GM15510 (cell line): ENCODE data around the gene CCDC33.

ENCODE experiments used
- POLR2A ChIP-seq: IDR thresholded peaks from 3 replicates; pipeline ENCODE4 v1.6.1; 2011; ENCODE audit warnings: borderline replicate concordance; ENCODE audit not compliant: insufficient read length; ENCODE audit errors: extremely low read depth

The CCDC33 gene

GRCh38 chr15:74322558-74323180 lies 86.5 kb downstream of the CCDC33 start:
- TF ChIP-seq POLR2A, result no peak

DNA sequence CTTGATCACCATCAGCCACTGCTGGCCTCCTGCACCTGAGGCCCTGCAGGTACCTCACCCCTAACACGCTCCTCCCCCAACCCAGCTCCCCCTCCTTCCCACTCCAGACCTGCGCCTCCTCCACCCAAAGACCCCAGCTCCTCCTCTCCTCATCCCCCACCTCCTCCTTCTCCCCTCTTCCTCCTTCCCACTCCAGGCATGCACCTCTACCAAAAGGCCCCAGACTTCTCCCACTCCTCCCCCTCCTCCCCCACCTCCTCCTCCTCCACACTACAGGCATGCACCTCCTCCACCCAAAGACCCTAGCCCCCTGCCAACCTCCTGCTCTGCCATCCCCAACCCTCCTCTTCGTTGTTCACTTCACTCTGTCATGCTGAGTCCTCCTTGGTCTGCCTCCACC lies 88.6 kb downstream of the CCDC33 start:
- TF ChIP-seq POLR2A, result no peak

DNA sequence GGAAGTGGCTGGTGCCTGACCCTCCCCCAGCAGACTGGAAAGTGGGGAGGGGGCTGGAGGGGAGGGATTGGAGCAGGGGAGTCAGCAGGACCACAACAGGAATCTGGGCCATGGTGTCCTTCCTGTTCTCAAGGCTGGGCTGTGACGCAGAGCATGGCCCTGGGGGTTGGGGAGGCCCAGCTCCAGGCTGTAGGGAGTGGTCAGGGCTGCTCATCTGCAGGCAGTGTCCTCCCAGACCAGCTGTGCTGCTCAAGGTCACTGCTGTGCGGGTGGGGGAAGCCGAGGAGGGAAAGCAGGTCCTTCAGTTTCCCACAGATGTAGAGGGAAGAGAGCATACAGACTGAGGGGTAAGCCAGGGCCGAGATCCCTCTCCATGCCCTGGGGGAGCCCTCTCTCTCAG lies 90.6 kb downstream of the CCDC33 start:
- TF ChIP-seq POLR2A, result no peak

- no peak for TF ChIP-seq POLR2A
Measured at GRCh38 chr15:74327756-74328155, 91.6 kb downstream of the CCDC33 start.

DNA sequence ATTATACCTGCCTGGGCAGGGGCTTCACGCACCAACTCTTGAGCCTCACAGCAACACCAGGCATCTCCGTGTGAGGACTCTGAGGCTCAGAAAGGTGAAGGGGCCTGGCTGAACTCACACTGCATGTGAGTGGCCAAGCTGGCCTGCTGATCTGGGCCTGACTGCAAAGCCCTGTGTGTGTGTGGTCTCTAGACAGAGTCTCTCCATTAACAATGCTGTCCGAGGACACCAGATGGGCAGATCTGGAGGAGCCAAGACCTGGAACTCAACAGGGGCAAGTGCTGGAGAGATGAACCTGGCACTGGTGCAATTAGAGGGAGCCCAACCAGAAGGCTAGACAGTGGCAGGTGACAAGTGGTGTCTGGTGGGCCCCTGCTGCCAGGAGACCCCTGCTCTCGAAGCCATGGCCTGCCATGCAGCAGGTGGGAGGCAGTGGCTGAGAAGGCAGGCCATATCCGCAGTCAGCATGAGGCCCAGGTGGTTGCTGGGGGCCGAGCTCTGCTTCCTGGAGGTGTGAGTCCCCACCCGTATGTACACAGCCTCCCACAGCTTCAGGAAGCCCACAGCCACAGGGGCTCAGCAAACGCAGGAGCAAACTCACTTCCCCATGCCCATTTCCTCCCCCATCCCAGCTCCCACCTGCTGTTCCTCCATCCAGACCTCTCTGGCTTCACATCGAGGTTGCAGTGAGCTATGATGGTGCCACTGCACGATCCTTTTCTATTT lies 92.4 kb downstream of the CCDC33 start:
- no peak for TF ChIP-seq POLR2A

GRCh38 chr15:74330861-74331408 lies 94.8 kb downstream of the CCDC33 start:
- no peak for TF ChIP-seq POLR2A

GRCh38 chr15:74332011-74332410 lies 95.9 kb downstream of the CCDC33 start:
- TF ChIP-seq POLR2A, result no peak

DNA sequence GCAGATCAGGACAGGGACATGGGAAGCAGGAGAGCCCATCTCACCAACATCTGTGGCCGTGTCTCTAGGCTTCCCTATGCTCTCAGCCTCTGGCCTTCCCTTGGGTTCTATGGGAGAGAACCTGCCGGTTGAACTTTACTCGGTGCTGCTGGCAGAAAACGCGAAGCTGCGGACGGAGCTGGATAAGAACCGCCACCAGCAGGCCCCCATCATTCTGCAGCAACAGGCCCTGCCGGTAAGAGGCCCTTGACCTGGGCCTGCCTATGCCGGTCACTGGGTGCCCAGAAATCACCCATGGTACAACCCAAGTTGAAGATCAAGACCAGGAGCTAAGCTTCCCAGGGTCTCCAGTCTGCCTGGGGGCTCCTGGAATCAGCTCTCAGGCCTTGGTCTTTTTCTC lies 96.5 kb downstream of the CCDC33 start:
- TF ChIP-seq POLR2A, result no peak

DNA sequence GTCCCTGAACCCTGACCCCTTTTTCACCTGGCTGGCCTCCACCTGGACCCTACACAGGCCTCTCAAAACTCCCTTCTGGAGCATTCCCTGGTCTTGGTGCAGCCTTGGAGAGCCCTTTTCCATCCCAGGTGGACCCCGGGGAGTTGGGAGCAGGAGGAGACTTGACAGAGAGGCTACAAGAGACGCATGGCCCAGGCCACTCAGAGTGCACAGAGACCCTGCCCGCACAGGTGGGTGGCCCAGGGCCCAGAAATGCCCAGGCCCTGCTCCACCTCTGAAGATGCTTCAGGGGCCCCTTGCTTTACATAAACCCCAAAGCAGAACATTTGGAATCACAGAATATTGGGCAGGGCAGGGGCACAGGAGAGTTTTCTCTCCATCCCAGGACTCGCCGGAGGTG lies 97.0 kb downstream of the CCDC33 start:
- TF ChIP-seq POLR2A, result no peak

GRCh38 chr15:74333662-74334061 lies 97.5 kb downstream of the CCDC33 start:
- TF ChIP-seq POLR2A, result no peak

- TF ChIP-seq POLR2A, result no peak
Measured at GRCh38 chr15:74334127-74334526, 98.0 kb downstream of the CCDC33 start.

DNA sequence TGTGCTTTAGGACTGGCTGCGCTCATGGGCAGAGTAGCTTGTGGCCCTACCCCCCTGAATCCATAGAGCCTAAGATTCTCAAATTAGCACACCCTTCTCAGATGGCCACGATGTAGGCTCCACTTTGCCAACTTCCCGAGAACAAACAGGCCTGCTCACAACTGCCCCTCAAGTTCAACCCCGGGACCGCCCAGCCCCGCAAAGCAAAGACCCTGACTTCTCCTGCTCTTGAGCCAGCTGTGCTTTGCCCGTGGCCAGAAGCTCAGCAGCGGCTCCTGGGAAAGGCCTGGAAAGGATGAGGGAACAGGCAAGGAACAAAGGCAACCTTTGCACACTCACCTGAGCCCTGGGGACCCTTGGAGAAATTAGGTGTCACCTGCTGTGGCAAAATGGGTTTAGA lies 99.3 kb downstream of the CCDC33 start:
- no peak for TF ChIP-seq POLR2A

GRCh38 chr15:74336061-74337005 lies 100.2 kb downstream of the CCDC33 start:
- no peak for TF ChIP-seq POLR2A

- no peak for TF ChIP-seq POLR2A
Measured at GRCh38 chr15:74337146-74337545, 101.0 kb downstream of the CCDC33 start.
